ENCODE data around the gene CCR5. TPM values are rescaled to one million over a fixed set of nuclear protein-coding genes. Genes with fewer than 3 reads are reported as not detected.

The CCR5 gene
- total RNA-seq, 4 donors from 2014 or later, result 0.66 to 1.7 (median 1.1) TPM

GRCh38 chr3:46416125-46416810, 45.5 kb downstream of the CCR5 start:
- H3K27ac ChIP-seq, result peak overlapping the region in 1 of 4 donors; percentile 28
- TF ChIP-seq CTCF (IDR thresholded peaks at IDR 0.05), result no peak
- TF ChIP-seq POLR2A (IDR thresholded peaks at IDR 0.05), result no peak
- H3K4me1 ChIP-seq, result peaks cover 0 to 10% (median 0%) of the 10 kb centered on the region in 4 donors
- no peak for DNase-seq
- H3K27me3 ChIP-seq, result no peaks in the 10 kb centered on the region
- H3K9me3 ChIP-seq, result no peaks in the 10 kb centered on the region
- no peak overlapping the region for H3K4me3 ChIP-seq
- no peaks in the 10 kb centered on the region for H3K36me3 ChIP-seq

GRCh38 chr3:46416811-46417510, 46.2 kb downstream of the CCR5 start:
- peak overlapping the region in 1 of 4 donors; percentile 28 for H3K27ac ChIP-seq
- peaks cover 0 to 10% (median 0%) of the 10 kb centered on the region in 4 donors for H3K4me1 ChIP-seq
- H3K9me3 ChIP-seq, result no peaks in the 10 kb centered on the region
- no peaks in the 10 kb centered on the region for H3K36me3 ChIP-seq
- no peaks in the 10 kb centered on the region for H3K27me3 ChIP-seq
- DNase-seq, result no peak
- no peak overlapping the region for H3K4me3 ChIP-seq
- TF ChIP-seq POLR2A (IDR thresholded peaks at IDR 0.05), result no peak

- H3K27ac ChIP-seq, result no peak overlapping the region
- no peak for TF ChIP-seq CTCF (IDR thresholded peaks at IDR 0.05)
- TF ChIP-seq POLR2A (IDR thresholded peaks at IDR 0.05), result no peak
- no peaks in the 10 kb centered on the region for H3K27me3 ChIP-seq
Measured at GRCh38 chr3:46417841-46418611, 47.3 kb downstream of the CCR5 start.

GRCh38 chr3:46419816-46420215, 49.1 kb downstream of the CCR5 start:
- peaks cover 0 to 10% (median 0%) of the 10 kb centered on the region in 4 donors for H3K4me1 ChIP-seq
- H3K4me3 ChIP-seq, result no peak overlapping the region
- H3K9me3 ChIP-seq, result no peaks in the 10 kb centered on the region
- DNase-seq, result no peak
- TF ChIP-seq POLR2A (IDR thresholded peaks at IDR 0.05), result no peak
- TF ChIP-seq CTCF (IDR thresholded peaks at IDR 0.05), result no peak
- H3K27me3 ChIP-seq, result no peaks in the 10 kb centered on the region
- H3K36me3 ChIP-seq, result no peaks in the 10 kb centered on the region
- no peak overlapping the region for H3K27ac ChIP-seq

More at GRCh38 chr3:46417841-46418611, 47.3 kb downstream of the CCR5 start:
- Histone ChIP-seq H3K9me3 (no peaks in the 10 kb centered on the region), H3K4me1 (peaks cover 0 to 10% (median 0%) of the 10 kb centered on the region in 4 donors), H3K4me3 (no peak overlapping the region), H3K36me3 (no peaks in the 10 kb centered on the region)
- DNase-seq, result no peak

- no peak for DNase-seq
- Histone ChIP-seq H3K27ac (no peak overlapping the region), H3K4me3 (no peak overlapping the region), H3K4me1 (peaks cover 0 to 7% (median 0%) of the 10 kb centered on the region in 4 donors), H3K36me3 (no peaks in the 10 kb centered on the region), H3K27me3 (no peaks in the 10 kb centered on the region), H3K9me3 (no peaks in the 10 kb centered on the region)
- no peak for TF ChIP-seq CTCF (IDR thresholded peaks at IDR 0.05)
- no peak for TF ChIP-seq POLR2A (IDR thresholded peaks at IDR 0.05)
Measured at GRCh38 chr3:46420931-46421330, 50.2 kb downstream of the CCR5 start.

Measured in Peyer's patch (tissue), 4 donors.